Body of pancreas (tissue), 4 donors: ENCODE results near the gene F12.

Experiments used
- CTCF ChIP-seq, 7 experiments: fragments of 450-650 bp in 4 of 7; fragments of 200-600 bp in 3 of 7; sonication (generic) in 3 of 7; IDR thresholded peaks; one replicate each; pipeline ENCODE4 v1.5.1; 2016 to 2019; ENCODE audit warnings: antibody characterized with exemption in 7 of 7
- POLR2A ChIP-seq, 3 donors: fragments of 450-650 bp; IDR thresholded peaks; one replicate each; pipeline ENCODE4 v1.6.1; 2016; ENCODE audit warnings: antibody characterized with exemption in 3 of 3, mild to moderate bottlenecking in 2 of 3

- no peak for TF ChIP-seq CTCF (IDR thresholded peaks at IDR 0.05)
- TF ChIP-seq POLR2A (IDR thresholded peaks at IDR 0.05), result no peak
Measured at GRCh38 chr5:177361418-177362291, 47.7 kb downstream of the F12 start.
